Heart left ventricle (tissue), 16 donors: Measurements from ENCODE around the gene OSTF1. TPM values are rescaled to one million over a fixed set of nuclear protein-coding genes. Genes with fewer than 3 reads are reported as not detected.

Experiments
- ATAC-seq, 4 donors: fragments of 200-7000 bp; cut with Tn5 transposase; one replicate each; pipeline ENCODE4 v1.9.1; 2020 to 2022; ENCODE audit warnings: moderate library complexity in 4 of 4, mild to moderate bottlenecking in 3 of 4, moderate number of reproducible peaks in 1 of 4
- DNase-seq, 5 donors: peaks; one replicate each; pipeline ENCODE4 v3.0.0-alpha.2; 2020
- H3K27ac ChIP-seq, 12 donors: fragments of 200-600 bp; sonication (generic) in 4 of 12; one replicate each; pipeline versions ENCODE4 v1.5.0 to v1.8.0; 2016 to 2022; ENCODE audit warnings: mild to moderate bottlenecking in 2 of 12
- H3K27me3 ChIP-seq, 9 donors: fragments of 200-600 bp; sonication (generic) in 2 of 9; one replicate each; pipeline versions ENCODE4 v1.5.1 to v1.8.0; 2016 to 2022; ENCODE audit warnings: mild to moderate bottlenecking in 3 of 9
- H3K36me3 ChIP-seq, 9 donors: fragments of 200-600 bp; sonication (generic) in 2 of 9; one replicate each; pipeline versions ENCODE4 v1.5.0 to v1.8.0; 2018 to 2022; ENCODE audit warnings: mild to moderate bottlenecking in 2 of 9
- H3K4me1 ChIP-seq, 12 donors: fragments of 200-600 bp; sonication (generic) in 4 of 12; one replicate each; pipeline versions ENCODE4 v1.5.0 to v1.8.0; 2016 to 2022; ENCODE audit warnings: mild to moderate bottlenecking in 3 of 12
- H3K4me3 ChIP-seq, 12 donors: fragments of 200-600 bp; sonication (generic) in 4 of 12; one replicate each; pipeline versions ENCODE4 v1.5.0 to v1.8.0; 2017 to 2022; ENCODE audit warnings: mild to moderate bottlenecking in 9 of 12, moderate library complexity in 4 of 12
- H3K9me3 ChIP-seq, 12 donors: fragments of 200-600 bp; sonication (generic) in 4 of 12; one replicate each; pipeline versions ENCODE4 v1.5.0 to v1.8.0; 2016 to 2022; ENCODE audit warnings: mild to moderate bottlenecking in 1 of 12
- POLR2A ChIP-seq, 2 donors: fragments of 450-650 bp; IDR thresholded peaks; one replicate each; pipeline ENCODE4 v1.6.1; 2017; ENCODE audit warnings: antibody characterized with exemption in 2 of 2, mild to moderate bottlenecking in 2 of 2, moderate library complexity in 2 of 2
- WGBS, 4 donors: extraction: QIAGEN DNeasy Blood & Tissue Kit in 2 of 4; methylation state at CpG; one replicate each; pipeline versions ENCODE4 v1.1.5 to v1.1.7; 2013 to 2018; 5-methylcytosine and 5-hydroxymethylcytosine counted together
- intact Hi-C, 10 donors: fragments of 100-400 bp; cut with DNase I; formaldehyde crosslinking; loops; one replicate each; pipeline versions ENCODE4 v1.11.1 to v1.14.2; 2022
- polyA plus RNA-seq, 2 donors: library from polyadenylated mRNA; stranded (reverse); fragments of 200-250 nt; gene quantifications; one replicate each; pipeline ENCODE4 v1.2.3, GENCODE V29; 2013
- total RNA-seq, 9 donors: library from RNA; depleted of rRNA in 2 of 9; stranded (reverse); fragments of >200 nt in 2 of 9; fragmentation: NEBNext Ultra II Directional in 3 of 9; extraction: Animal tissue kit (Norgen Biotek cat#: 25700) in 3 of 9; gene quantifications; one replicate each; pipeline versions ENCODE4 v1.1.0 to v1.2.4, GENCODE V29; 2016 to 2023
- TF ChIP-seq, protein P1 (sequence below), 12 donors: fragments of 200-600 bp; sonication (generic) in 4 of 12; IDR thresholded peaks; one replicate each; pipeline versions ENCODE4 v1.5.0 to v1.8.0; 2018 to 2022; ENCODE audit warnings: antibody characterized with exemption in 12 of 12, mild to moderate bottlenecking in 5 of 12
- donor health status: ischemic (EF 13 %, LVEDD 7.1; RV severe dilation, severe dysfunction).
- donor health status: healthy with polysubstance abuse.
- donor health status: DM: no; HTN: yes; CAD: no.
- donor health status: DM: no; HTN: no; CAD: no.
- donor health status: ischemic (EF 25% LVEDD 6.9; RV normal size, moderate dysfunction).
- donor health status: ischemic (EF 25% LVEDD 5.7; RV mildly dilated, moderate dysfunction).
- donor health status: healthy.
- donor health status: DM: yes; HTN: yes; CAD: no.
- donor health status: ischemic (EF 35%, LVEDD 5.7; RV mildly dilated, moderate dysfunction).
- donor health status: nonischemic (EF 11% LVEDD 7.7; RV severe dilation, severe dysfunction).
- donor health status: DM: yes; HTN: yes; CAD: no.
- donor health status: PGD.
- donor health status: ischemic (EF 29% LVEDD 5.4; RV normal size, mild dysfunction).
- donor health status: nonischemic (EF 23%, LVEDD 6.1; RV moderate dilation, normal function).

The OSTF1 gene
- total and polyA plus RNA-seq, 11 donors = 16.7 to 53.6 (median 23.9) TPM

DNA sequence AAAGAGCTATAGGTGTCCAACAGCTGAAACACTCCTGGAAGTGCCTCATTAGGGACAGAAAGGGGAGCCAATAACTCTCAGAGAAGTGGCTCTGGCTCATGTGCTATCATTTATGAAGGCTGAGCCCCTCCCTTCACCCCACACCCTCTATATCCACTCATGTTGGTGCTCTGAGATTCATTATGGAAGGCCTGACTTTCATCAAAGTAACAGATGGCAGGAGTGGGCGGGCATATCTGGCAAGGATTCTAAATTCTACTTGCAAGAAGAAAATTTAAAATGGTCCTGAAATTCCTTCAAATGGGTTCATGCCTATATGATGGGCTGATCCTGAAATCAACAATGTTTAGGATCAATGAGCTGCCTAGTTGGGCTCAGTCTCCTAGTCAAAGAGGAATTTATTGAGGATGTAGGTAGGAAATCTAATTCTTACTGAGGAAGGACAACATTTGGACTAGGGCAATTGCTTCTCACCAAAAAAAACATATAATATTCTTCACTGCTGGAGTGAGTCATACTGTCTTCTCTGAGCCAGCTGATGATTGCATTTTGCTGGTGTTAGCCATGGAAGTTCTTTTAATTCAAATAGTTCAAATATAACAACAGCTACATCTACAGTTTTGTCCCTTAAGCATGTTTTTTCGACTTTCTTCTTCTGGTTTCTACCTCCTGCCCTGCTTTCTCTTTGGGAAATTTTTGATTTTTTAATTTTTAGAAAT is 23.8 kb upstream of the OSTF1 start:
- H3K27me3 ChIP-seq = no peaks in the 10 kb centered on the region
- H3K4me3 ChIP-seq = no peak overlapping the region
- no peaks in the 10 kb centered on the region for H3K9me3 ChIP-seq
- ATAC-seq (peak in 3 of 4 donors; percentile 27 to 84 (median 41)), DNase-seq (peak in 1 of 5 donors; percentile 20)
- TF ChIP-seq, protein P1, sequence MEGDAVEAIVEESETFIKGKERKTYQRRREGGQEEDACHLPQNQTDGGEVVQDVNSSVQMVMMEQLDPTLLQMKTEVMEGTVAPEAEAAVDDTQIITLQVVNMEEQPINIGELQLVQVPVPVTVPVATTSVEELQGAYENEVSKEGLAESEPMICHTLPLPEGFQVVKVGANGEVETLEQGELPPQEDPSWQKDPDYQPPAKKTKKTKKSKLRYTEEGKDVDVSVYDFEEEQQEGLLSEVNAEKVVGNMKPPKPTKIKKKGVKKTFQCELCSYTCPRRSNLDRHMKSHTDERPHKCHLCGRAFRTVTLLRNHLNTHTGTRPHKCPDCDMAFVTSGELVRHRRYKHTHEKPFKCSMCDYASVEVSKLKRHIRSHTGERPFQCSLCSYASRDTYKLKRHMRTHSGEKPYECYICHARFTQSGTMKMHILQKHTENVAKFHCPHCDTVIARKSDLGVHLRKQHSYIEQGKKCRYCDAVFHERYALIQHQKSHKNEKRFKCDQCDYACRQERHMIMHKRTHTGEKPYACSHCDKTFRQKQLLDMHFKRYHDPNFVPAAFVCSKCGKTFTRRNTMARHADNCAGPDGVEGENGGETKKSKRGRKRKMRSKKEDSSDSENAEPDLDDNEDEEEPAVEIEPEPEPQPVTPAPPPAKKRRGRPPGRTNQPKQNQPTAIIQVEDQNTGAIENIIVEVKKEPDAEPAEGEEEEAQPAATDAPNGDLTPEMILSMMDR (IDR thresholded peaks at IDR 0.05) = no peak
- no peak for TF ChIP-seq POLR2A (IDR thresholded peaks at IDR 0.05)
- H3K27ac ChIP-seq = no peak overlapping the region
- H3K36me3 ChIP-seq = peaks cover 0 to 77% (median 15%) of the 10 kb centered on the region in 9 donors
- no peaks in the 10 kb centered on the region for H3K4me1 ChIP-seq
- WGBS, 4 donors = 80 to 85% (median 82%) methylated on average over 2 of the region's 2 CpGs
- intact Hi-C loops = no loop called here

DNA sequence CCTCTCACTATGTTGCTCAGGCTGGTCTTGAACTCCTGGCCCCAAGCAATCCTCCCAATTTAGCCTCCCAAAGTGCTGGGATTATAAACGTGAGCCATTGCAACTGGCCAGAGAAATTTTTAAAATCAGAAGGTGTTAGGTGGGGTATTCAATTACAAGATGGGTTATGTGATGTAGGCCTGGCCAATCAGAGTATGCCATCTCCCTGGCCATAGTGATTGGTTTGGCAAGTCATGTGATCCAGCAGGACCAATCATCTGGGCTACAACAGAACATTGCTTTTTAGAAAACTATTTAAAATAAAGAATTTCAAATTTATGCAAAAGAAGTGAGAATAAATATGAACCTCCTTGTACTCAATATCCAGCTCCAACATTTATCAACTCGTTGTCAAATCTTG is 22.8 kb upstream of the OSTF1 start:
- DNase-seq (no peak), ATAC-seq (no peak)
- H3K36me3 ChIP-seq = peaks cover 0 to 85% (median 15%) of the 10 kb centered on the region in 9 donors
- intact Hi-C loops = no loop called here
- no peaks in the 10 kb centered on the region for H3K27me3 ChIP-seq
- H3K4me3 ChIP-seq = no peak overlapping the region
- no peaks in the 10 kb centered on the region for H3K4me1 ChIP-seq
- WGBS, 4 donors = 47 to 92% (median 70%) methylated on average over 2 of the region's 2 CpGs
- H3K9me3 ChIP-seq = no peaks in the 10 kb centered on the region
- H3K27ac ChIP-seq = no peak overlapping the region
- TF ChIP-seq, protein P1 (IDR thresholded peaks at IDR 0.05) = no peak
- no peak for TF ChIP-seq POLR2A (IDR thresholded peaks at IDR 0.05)

DNA sequence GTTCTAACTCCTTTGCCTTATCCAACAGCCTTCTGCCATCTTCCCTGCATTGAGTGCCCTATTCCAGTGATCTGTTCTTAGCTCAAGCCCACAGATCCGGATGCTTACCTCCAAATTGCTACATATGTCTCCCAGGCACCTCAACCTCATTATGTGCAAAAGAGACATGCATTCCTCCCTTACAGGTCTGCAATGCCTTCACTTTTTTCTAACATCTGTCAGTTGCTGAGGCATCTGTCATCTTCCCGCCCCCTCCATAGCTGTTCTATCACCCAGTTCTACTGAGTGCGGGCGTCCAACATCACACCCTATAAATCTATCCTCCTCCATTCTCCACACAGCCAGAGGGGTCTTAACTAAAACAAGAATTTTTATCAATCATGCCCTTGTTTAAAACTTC is 20.4 kb upstream of the OSTF1 start:
- intact Hi-C loops = no loop called here
- 74 to 87% (median 80%) methylated on average over 4 of the region's 4 CpGs for WGBS, 4 donors

DNA sequence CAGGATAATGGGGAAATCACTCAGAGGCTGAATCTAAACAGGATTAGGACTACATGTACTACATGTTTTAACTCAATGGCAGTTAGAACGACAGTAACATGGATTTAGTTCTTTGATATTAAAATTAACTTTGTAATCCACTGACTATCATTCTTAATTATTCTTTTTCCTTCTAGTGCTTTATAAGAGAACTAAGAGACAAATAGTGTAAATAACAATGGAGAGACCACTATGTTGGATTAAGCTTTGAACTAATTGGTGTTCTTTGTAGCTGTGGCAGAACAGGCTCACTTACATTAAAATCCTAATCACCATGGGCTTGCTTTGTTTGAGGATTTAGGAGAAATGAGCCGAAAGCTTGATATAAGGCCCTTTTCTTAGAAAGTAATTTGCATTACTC is 19.1 kb upstream of the OSTF1 start:
- intact Hi-C loops = no loop called here

More for the DNA sequence above, 20.4 kb upstream of the OSTF1 start:
- Histone ChIP-seq H3K4me1 (no peaks in the 10 kb centered on the region), H3K9me3 (no peaks in the 10 kb centered on the region), H3K27me3 (no peaks in the 10 kb centered on the region), H3K36me3 (peaks cover 0 to 86% (median 4%) of the 10 kb centered on the region in 9 donors), H3K27ac (no peak overlapping the region), H3K4me3 (no peak overlapping the region)
- no peak for ATAC-seq
- TF ChIP-seq, protein P1 (IDR thresholded peaks at IDR 0.05) = no peak
- no peak for TF ChIP-seq POLR2A (IDR thresholded peaks at IDR 0.05)
- DNase-seq = no peak

More for the DNA sequence above, 19.1 kb upstream of the OSTF1 start:
- Histone ChIP-seq H3K9me3 (no peaks in the 10 kb centered on the region), H3K4me1 (no peaks in the 10 kb centered on the region), H3K4me3 (no peak overlapping the region), H3K36me3 (peaks cover 0 to 80% (median 4%) of the 10 kb centered on the region in 9 donors), H3K27ac (no peak overlapping the region), H3K27me3 (no peaks in the 10 kb centered on the region)
- DNase-seq = no peak
- ATAC-seq = no peak
- 48 to 72% (median 71%) methylated on average over 2 of the region's 2 CpGs for WGBS, 4 donors
- TF ChIP-seq, protein P1 (IDR thresholded peaks at IDR 0.05) = no peak
- TF ChIP-seq POLR2A (IDR thresholded peaks at IDR 0.05) = no peak
